HG02840 (cell line): ENCODE measurements around the gene REC8.

Experiments
- ATAC-seq: cut with Tn5 transposase; IDR thresholded peaks from one replicate; pipeline ENCODE4 v1.9.1; 2021; ENCODE audit warnings: mild to moderate bottlenecking, moderate library complexity, moderate number of reproducible peaks; ENCODE audit not compliant: unreplicated experiment, low FRiP score

Gene REC8

GRCh38 chr14:24182110-24182882 is 10.4 kb downstream of the REC8 start:
- ATAC-seq = no peak

- no peak for ATAC-seq
Measured at GRCh38 chr14:24183014-24183481, 11.2 kb downstream of the REC8 start.

- ATAC-seq = no peak
Measured at GRCh38 chr14:24184104-24184970, 12.5 kb downstream of the REC8 start.

- no peak for ATAC-seq
Measured at GRCh38 chr14:24185026-24185425, 13.1 kb downstream of the REC8 start.

GRCh38 chr14:24185741-24186140 is 13.9 kb downstream of the REC8 start:
- no peak for ATAC-seq

- ATAC-seq = no peak
Measured at GRCh38 chr14:24186831-24187538, 15.1 kb downstream of the REC8 start.

- no peak for ATAC-seq
Measured at GRCh38 chr14:24187539-24187915, 15.6 kb downstream of the REC8 start.

GRCh38 chr14:24188251-24189058 is 16.6 kb downstream of the REC8 start, which contains the start of gene IPO4:
Gene IPO4 (minus strand): TSS chr14:24188816. CDS start chr14:24188787, 29 bp downstream.
- peak; percentile 77 for ATAC-seq

GRCh38 chr14:24189059-24189375 is 17.1 kb downstream of the REC8 start:
- no peak for ATAC-seq

- no peak for ATAC-seq
Measured at GRCh38 chr14:24189460-24189859, 17.6 kb downstream of the REC8 start.

- ATAC-seq = no peak
Measured at GRCh38 chr14:24190416-24190815, 18.5 kb downstream of the REC8 start.

- ATAC-seq = no peak
Measured at GRCh38 chr14:24192933-24193332, 21.1 kb downstream of the REC8 start.

- no peak for ATAC-seq
Measured at GRCh38 chr14:24194186-24194872, 22.4 kb downstream of the REC8 start.

- no peak for ATAC-seq
Measured at GRCh38 chr14:24194873-24195185, 22.9 kb downstream of the REC8 start.

GRCh38 chr14:24195186-24196070 is 23.5 kb downstream of the REC8 start, which contains the start of gene TM9SF1:
Gene TM9SF1 (minus strand): TSS chr14:24195441. CDS start chr14:24195019, 422 bp downstream.
- ATAC-seq = peak; percentile 71

GRCh38 chr14:24196071-24197055 is 24.5 kb downstream of the REC8 start:
- peak; percentile 21 for ATAC-seq

GRCh38 chr14:24197056-24197450 is 25.2 kb downstream of the REC8 start:
- ATAC-seq = no peak
